Measurements from ENCODE around the gene LY6G6D.

GRCh38 chr6:31718265-31718664 lies 3.1 kb downstream of the LY6G6D start:
- TF ChIP-seq ZFX (IDR thresholded peaks at IDR 0.05) = no peak
- TF ChIP-seq CTCF (conservative IDR thresholded peaks at IDR 0.05) = no peak
